Esophagus (tissue), 2 donors: ENCODE measurements around the gene THOC7. TPM values are rescaled to one million over a fixed set of nuclear protein-coding genes. Genes with fewer than 3 reads are reported as not detected.

Source experiments
- H3K27ac ChIP-seq, 2 donors: one replicate each; pipeline ENCODE4 v1.5.1; 2013; ENCODE audit warnings: low read depth in 2 of 2, mild to moderate bottlenecking in 2 of 2, inconsistent platforms in 1 of 2, low read length in 1 of 2, moderate library complexity in 1 of 2
- H3K27me3 ChIP-seq, 2 donors: one replicate each; pipeline ENCODE4 v1.6.1; 2013; ENCODE audit warnings: low read length in 2 of 2, control low read depth in 1 of 2, mild to moderate bottlenecking in 1 of 2; ENCODE audit not compliant: insufficient read depth in 2 of 2, control insufficient read depth in 1 of 2
- H3K36me3 ChIP-seq, 2 donors: one replicate each; pipeline ENCODE4 v1.6.1; 2013; ENCODE audit warnings: low read length in 1 of 2; ENCODE audit not compliant: control insufficient read depth in 2 of 2, insufficient read depth in 2 of 2
- H3K4me1 ChIP-seq, 2 donors: one replicate each; pipeline ENCODE4 v1.6.1; 2013; ENCODE audit warnings: low read length in 1 of 2; ENCODE audit not compliant: control insufficient read depth in 2 of 2, insufficient read depth in 2 of 2
- H3K4me3 ChIP-seq, 2 donors: one replicate each; pipeline ENCODE4 v1.5.1; 2013; ENCODE audit warnings: low read length in 2 of 2, mild to moderate bottlenecking in 2 of 2, low read depth in 1 of 2, moderate library complexity in 1 of 2
- H3K9me3 ChIP-seq, 2 donors: one replicate each; pipeline ENCODE4 v1.6.1; 2013; ENCODE audit warnings: mild to moderate bottlenecking in 2 of 2, low read depth in 1 of 2, low read length in 1 of 2, moderate library complexity in 1 of 2; ENCODE audit not compliant: control insufficient read depth in 2 of 2, insufficient read depth in 1 of 2
- WGBS, 2 donors: extraction: QIAGEN DNeasy Blood & Tissue Kit; methylation state at CpG; one replicate each; pipeline ENCODE4 v1.1.7; 2013; 5-methylcytosine and 5-hydroxymethylcytosine counted together
- polyA plus RNA-seq, 2 donors: library from polyadenylated mRNA; stranded (reverse); fragments of 200-250 nt; gene quantifications; one replicate each; pipeline ENCODE4 v1.2.3, GENCODE V29; 2013
- donor health status: healthy with polysubstance abuse.
- donor health status: Bipolar disorder and iron deficiency.

THOC7 gene
- polyA plus RNA-seq, 2 donors, result 80.7 to 223 TPM

- peaks cover 0 to 2% of the 10 kb centered on the region in 2 donors for H3K9me3 ChIP-seq
- no peak overlapping the region for H3K27ac ChIP-seq
- no peaks in the 10 kb centered on the region for H3K36me3 ChIP-seq
- 49 to 64% methylated on average over 6 of the region's 6 CpGs for WGBS, 2 donors
- no peaks in the 10 kb centered on the region for H3K4me1 ChIP-seq
- no peaks in the 10 kb centered on the region for H3K27me3 ChIP-seq
- H3K4me3 ChIP-seq, result no peak overlapping the region
Measured at GRCh38 chr3:63795438-63795837, 68.2 kb downstream of the THOC7 start.

GRCh38 chr3:63791974-63792373 lies 71.6 kb downstream of the THOC7 start:
- H3K36me3 ChIP-seq, result no peaks in the 10 kb centered on the region
- H3K9me3 ChIP-seq, result peaks cover 0 to 2% of the 10 kb centered on the region in 2 donors
- no peaks in the 10 kb centered on the region for H3K27me3 ChIP-seq
- H3K4me3 ChIP-seq, result no peak overlapping the region
- 2 to 4% methylated on average over 1 of the region's 1 CpG for WGBS, 2 donors
- no peak overlapping the region for H3K27ac ChIP-seq
- H3K4me1 ChIP-seq, result no peaks in the 10 kb centered on the region

Other genes with a start within 250 kb of the THOC7 start
- not detected for gene SNTN, start 211.1 kb downstream of the THOC7 start, polyA plus RNA-seq
- not detected for gene C3orf49, start 44.5 kb downstream of the THOC7 start, polyA plus RNA-seq
- 1 to 10 TPM; 2.6 to 5.9 TPM for gene ATXN7, start 62 bp upstream of the THOC7 start, polyA plus RNA-seq
- not detected for gene SCAANT1, start 48.6 kb upstream of the THOC7 start, polyA plus RNA-seq
- gene PSMD6, start 159.7 kb upstream of the THOC7 start, polyA plus RNA-seq, result 10 to 100 TPM; 36.0 to 80.7 TPM